NCI-H69 (cell line): ENCODE results near the gene MUC4.
"Not testable (repeated sequence)": the region's sequence is repeated elsewhere in the genome, so short reads cannot be mapped to it uniquely, and the experiment has no call there.

Experiments
- DNase-seq: peaks from one replicate; lab custom pipeline; 2025; lab: John Stamatoyannopoulos, UW

MUC4 gene

DNA sequence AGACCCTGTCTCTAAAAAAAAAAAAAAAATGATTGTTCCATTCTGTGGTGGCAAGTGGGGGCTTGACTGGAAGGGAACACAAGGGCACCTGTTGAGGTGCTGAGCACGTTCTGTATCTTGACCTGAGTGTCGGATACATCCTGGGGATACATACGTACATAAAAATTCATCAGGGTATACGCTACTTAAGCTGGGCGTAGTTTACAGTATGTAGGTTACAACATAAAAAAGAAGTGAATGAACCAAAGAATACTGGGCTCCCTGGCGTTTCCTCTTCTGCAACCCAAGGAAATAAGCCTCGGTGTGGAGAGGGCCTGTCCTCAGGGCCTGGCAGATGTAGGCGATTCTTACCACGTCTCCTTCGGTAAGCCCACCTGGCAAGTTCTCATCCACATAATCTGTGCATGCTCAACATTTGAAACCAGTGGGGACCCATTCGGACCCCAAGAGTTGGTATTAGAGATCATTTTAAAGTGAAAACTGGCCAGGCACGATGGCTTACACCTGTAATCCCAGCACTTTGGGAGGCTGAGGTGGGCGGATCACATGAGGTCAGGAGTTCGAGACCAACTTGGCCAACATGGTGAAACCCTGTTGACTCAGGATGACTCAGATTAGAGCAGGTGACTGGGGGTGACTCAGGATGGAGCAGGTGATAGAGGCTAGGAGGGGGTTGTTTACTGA, 96.0 kb downstream of the MUC4 start:
- no peak for DNase-seq

DNA sequence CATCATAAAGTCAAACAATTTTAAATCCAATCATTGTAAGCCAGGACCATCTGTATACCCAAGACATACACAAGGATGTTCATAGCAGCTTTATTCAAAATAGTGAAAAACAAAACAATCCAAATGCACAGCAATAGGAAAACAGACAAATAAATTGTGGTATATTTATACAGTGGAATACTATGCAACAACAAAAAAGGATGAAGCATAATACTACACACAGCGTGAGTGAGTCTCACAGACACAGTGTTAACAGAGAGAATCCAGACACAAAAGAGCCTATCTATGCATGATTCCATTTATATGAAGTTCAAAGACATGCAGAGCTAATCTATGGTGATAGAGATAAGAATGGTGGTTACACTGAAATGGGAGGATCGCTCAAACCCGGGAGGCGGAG, 96.6 kb downstream of the MUC4 start:
- DNase-seq: no peak

- no peak for DNase-seq
These were observed 97.2 kb downstream of the MUC4 start for GRCh38 chr3:195714380-195715011.

DNA sequence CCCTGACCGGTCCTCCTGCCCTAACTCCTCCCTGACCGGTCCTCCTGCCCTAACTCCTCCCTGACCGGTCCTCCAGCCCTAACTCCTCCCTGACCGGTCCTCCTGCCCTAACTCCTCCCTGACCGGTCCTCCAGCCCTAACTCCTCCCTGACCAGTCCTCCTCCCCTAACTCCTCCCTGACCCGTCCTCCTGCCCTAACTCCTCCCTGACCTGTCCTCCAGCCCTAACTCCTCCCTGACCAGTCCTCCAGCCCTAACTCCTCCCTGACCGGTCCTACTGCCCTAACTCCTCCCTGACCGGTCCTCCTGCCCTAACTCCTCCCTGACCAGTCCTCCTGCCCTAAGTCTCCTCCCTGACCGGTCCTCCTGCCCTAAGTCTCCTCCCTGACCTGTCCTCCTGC, 98.6 kb downstream of the MUC4 start:
- DNase-seq: not testable (repeated sequence)

- not testable (repeated sequence) for DNase-seq
These were observed 99.2 kb downstream of the MUC4 start for GRCh38 chr3:195712535-195712910.

- DNase-seq: no peak
These were observed 99.8 kb downstream of the MUC4 start for GRCh38 chr3:195711813-195712534.

- DNase-seq: not testable (repeated sequence)
These were observed 100.5 kb downstream of the MUC4 start for GRCh38 chr3:195711091-195711812.

GRCh38 chr3:195710126-195710905, 101.4 kb downstream of the MUC4 start:
- not testable (repeated sequence) for DNase-seq

DNA sequence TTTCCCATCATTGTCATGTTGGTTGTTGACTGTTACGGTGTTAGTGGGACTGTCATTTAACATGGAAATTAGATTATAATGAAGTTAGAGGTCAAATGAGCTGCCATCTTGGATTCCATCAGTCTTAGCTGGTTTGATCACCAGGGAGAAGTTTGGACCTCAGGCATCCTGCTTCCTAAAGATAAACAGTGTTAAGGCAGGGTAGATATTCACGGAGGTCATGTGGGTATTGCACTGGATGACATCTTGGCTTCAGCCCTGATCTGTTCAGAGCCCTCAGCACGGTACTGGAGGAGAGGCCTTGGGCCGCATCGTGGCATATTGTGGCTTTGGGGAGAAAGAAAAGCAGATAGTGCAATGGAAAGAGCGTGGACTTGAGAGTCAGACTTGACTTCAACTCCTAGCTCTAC, 102.0 kb downstream of the MUC4 start:
- no peak for DNase-seq

DNA sequence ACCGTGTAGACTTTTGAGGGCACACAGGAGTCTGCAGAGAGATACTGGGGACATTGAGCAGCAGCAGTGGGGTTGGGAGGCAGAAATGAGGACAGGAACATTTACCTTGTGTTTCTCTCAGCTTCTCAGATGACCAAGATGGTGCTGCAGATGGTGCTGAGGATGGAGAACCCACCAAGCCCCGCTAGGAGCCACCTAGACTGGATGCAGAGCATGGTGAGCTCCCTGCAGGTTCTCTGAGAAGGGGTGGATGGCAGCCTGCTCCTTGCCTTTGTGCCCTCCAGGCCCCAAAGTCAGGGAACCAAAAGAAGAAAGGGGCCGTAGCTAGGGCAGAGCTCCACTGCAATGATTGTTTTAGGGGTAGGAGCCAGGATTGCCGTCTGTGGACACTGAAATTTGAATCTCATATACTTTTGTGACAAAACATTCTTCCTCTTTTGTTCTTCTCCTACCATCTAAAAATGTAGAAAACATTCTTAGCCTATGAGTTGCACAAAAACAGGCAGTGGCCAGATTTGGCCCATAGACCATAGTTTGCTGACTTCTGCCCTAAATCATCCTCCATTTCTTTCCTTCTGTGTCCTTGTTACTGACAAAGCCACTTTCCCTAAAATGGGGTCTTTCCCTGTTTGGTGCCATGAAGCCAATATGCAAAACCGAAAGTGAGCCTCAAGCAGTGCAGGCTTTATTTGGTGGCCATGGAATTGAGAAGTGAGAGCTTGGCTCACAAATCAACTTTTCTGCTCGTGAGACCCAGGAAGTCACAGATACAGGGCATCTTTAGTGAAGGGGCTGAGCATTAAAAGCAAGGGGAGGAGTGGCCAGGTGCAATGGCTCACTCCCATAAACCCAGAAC, 102.9 kb downstream of the MUC4 start:
- DNase-seq: no peak

- DNase-seq: no peak
These were observed 103.7 kb downstream of the MUC4 start for GRCh38 chr3:195708061-195708460.

DNA sequence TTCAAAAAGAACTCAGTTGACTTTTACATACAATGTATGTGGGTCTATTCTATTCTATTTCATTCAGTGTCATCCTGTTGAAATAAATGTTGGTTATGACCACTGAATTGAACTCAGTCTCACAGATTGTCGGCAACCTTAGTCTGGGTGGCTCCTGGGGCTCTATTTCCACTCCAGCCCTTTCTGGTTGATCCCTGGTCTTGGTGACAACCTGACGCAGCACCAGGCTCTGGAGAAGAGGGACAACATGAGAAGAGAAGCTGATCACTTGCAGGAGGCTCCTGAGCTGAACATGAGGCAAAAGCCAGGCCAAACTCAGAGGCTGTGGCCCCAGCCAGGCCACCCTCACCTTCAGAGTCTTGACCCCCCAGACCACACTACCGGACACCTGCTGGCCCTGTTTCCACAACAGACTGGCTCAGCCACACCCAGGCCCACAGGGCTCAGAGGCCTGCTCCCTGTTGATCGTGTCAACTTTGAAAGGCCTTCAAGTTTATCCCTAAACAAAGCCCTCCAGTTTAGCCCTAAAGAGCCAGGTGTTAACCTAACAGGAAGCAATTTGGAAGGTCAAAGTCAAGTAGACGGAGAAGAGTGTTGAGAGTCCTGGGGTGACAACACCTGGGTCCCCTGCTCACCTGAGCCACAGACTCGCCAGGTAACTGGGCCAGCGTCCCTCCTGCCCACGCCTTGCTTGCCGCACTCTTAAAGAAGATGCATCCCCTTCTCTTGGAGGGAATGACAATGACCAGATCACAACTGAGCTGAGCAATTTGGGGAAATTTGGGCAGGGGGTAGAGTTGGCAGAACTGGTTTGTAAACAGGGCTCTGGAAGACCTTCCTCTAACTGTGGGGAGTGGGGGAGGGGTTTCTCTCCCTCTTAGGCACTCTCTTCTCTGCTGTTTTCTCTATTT, 106.4 kb downstream of the MUC4 start:
- DNase-seq: no peak

GRCh38 chr3:195704433-195704999, 107.2 kb downstream of the MUC4 start:
- no peak for DNase-seq

- DNase-seq: no peak
These were observed 108.0 kb downstream of the MUC4 start for GRCh38 chr3:195703776-195704175.

GRCh38 chr3:195701042-195701915, 110.5 kb downstream of the MUC4 start:
- no peak for DNase-seq

- no peak for DNase-seq
These were observed 111.4 kb downstream of the MUC4 start for GRCh38 chr3:195700319-195700718.

GRCh38 chr3:195699860-195700259, 111.9 kb downstream of the MUC4 start:
- no peak for DNase-seq

DNA sequence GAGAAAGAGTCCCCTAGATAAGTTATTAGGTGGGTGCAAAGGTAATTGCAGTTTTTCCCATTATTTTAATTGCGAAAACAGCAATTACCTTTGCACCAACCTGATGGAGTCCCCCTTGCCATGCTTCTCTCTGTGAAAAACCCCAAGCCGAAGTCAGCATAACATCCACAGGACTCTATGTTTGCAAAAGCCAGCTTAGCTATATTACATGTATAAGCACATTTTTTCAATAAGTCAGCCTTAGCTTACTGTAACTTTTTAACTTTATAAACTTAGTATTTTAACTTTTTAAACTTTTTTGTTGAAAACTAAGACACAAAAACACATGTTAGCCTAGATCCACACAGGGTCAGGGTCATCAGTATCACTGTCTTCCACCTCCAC, 112.3 kb downstream of the MUC4 start:
- no peak for DNase-seq
